Lower leg skin (tissue), 3 donors: ENCODE data around the gene TSC2.
A peak's percentile ranks its signal among the peaks of the same experiment; 100 is the strongest.

Experiments used
- POLR2A ChIP-seq, 2 donors: fragments of 450-650 bp; IDR thresholded peaks; one replicate each; pipeline ENCODE4 v1.6.1; 2016 to 2017; ENCODE audit warnings: antibody characterized with exemption in 2 of 2, mild to moderate bottlenecking in 1 of 2, moderate library complexity in 1 of 2
- TF ChIP-seq, protein P1 (sequence below), 3 donors: fragments of 450-650 bp; IDR thresholded peaks; one replicate each; pipeline ENCODE4 v1.5.1; 2016; ENCODE audit warnings: antibody characterized with exemption in 3 of 3, mild to moderate bottlenecking in 3 of 3, moderate library complexity in 2 of 3

GRCh38 chr16:2003827-2004641 lies 43.8 kb upstream of the TSC2 start:
- TF ChIP-seq, protein P1, sequence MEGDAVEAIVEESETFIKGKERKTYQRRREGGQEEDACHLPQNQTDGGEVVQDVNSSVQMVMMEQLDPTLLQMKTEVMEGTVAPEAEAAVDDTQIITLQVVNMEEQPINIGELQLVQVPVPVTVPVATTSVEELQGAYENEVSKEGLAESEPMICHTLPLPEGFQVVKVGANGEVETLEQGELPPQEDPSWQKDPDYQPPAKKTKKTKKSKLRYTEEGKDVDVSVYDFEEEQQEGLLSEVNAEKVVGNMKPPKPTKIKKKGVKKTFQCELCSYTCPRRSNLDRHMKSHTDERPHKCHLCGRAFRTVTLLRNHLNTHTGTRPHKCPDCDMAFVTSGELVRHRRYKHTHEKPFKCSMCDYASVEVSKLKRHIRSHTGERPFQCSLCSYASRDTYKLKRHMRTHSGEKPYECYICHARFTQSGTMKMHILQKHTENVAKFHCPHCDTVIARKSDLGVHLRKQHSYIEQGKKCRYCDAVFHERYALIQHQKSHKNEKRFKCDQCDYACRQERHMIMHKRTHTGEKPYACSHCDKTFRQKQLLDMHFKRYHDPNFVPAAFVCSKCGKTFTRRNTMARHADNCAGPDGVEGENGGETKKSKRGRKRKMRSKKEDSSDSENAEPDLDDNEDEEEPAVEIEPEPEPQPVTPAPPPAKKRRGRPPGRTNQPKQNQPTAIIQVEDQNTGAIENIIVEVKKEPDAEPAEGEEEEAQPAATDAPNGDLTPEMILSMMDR (IDR thresholded peaks at IDR 0.05) = peak in 1 of 3 donors; percentile 57
- no peak for TF ChIP-seq POLR2A (IDR thresholded peaks at IDR 0.05)
